Measurements from ENCODE around the gene ANKRD6. TPM values are rescaled to one million over a fixed set of nuclear protein-coding genes. Genes with fewer than 3 reads are reported as not detected.

The ANKRD6 gene
- total and polyA plus RNA-seq, 7 experiments from 2014 or later: 0.71 to 6.6 (median 3.3) TPM

GRCh38 chr6:89494131-89494793 lies 61.3 kb downstream of the ANKRD6 start:
- ATAC-seq (no peak), DNase-seq (no peak)
- POLR2A ChIA-PET: no interaction called here
- Histone ChIP-seq H3K36me3 (ENCODE audit: control insufficient read depth in 2 of 3, insufficient read depth in 3 of 3, low read length in 3 of 3) (no peaks in the 10 kb centered on the region), H3K9me3 (ENCODE audit: control insufficient read depth in 2 of 3, low read length in 3 of 3) (no peaks in the 10 kb centered on the region), H3K4me3 (ENCODE audit: low read length) (no peak overlapping the region), H3K4me1 (ENCODE audit: control insufficient read depth in 2 of 2, insufficient read depth in 2 of 2, low read length in 2 of 2) (no peaks in the 10 kb centered on the region), H3K27ac (ENCODE audit: low read depth, low read length) (no peak overlapping the region), H3K27me3 (ENCODE audit: control insufficient read depth in 2 of 2, insufficient read depth in 2 of 2, low read length in 2 of 2) (no peaks in the 10 kb centered on the region)
- peaks cover 0 to 9% (median 4%) of the 10 kb centered on the region in 5 donors for H3K36me3 Mint-ChIP-seq
- H3K27ac Mint-ChIP-seq: no peak overlapping the region
- peaks cover 0 to 5% (median 0%) of the 10 kb centered on the region in 7 donors for H3K4me1 Mint-ChIP-seq
- CTCF ChIA-PET: no interaction called here
- peaks cover 0 to 22% (median 0%) of the 10 kb centered on the region in 5 donors for H3K27me3 Mint-ChIP-seq
- intact Hi-C loops (cut with micrococcal nuclease): no loop called here
- H3K4me3 Mint-ChIP-seq: no peak overlapping the region
- H3K9me3 Mint-ChIP-seq: no peaks in the 10 kb centered on the region

GRCh38 chr6:89495961-89496535 lies 63.1 kb downstream of the ANKRD6 start:
- POLR2A ChIA-PET: no interaction called here
- Histone ChIP-seq H3K27me3 (ENCODE audit: control insufficient read depth in 2 of 2, insufficient read depth in 2 of 2, low read length in 2 of 2) (no peaks in the 10 kb centered on the region), H3K4me3 (ENCODE audit: low read length) (no peak overlapping the region), H3K4me1 (ENCODE audit: control insufficient read depth in 2 of 2, insufficient read depth in 2 of 2, low read length in 2 of 2) (no peaks in the 10 kb centered on the region), H3K9me3 (ENCODE audit: control insufficient read depth in 2 of 3, low read length in 3 of 3) (no peaks in the 10 kb centered on the region), H3K27ac (ENCODE audit: low read depth, low read length) (no peak overlapping the region), H3K36me3 (ENCODE audit: control insufficient read depth in 2 of 3, insufficient read depth in 3 of 3, low read length in 3 of 3) (no peaks in the 10 kb centered on the region)
- Mint-ChIP-seq H3K27ac (no peak overlapping the region), H3K36me3 (peaks cover 0 to 14% (median 3%) of the 10 kb centered on the region in 5 donors), H3K27me3 (peaks cover 0 to 25% (median 0%) of the 10 kb centered on the region in 5 donors), H3K9me3 (no peaks in the 10 kb centered on the region), H3K4me1 (peaks cover 0 to 5% (median 0%) of the 10 kb centered on the region in 7 donors), H3K4me3 (no peak overlapping the region)
- intact Hi-C loops (cut with micrococcal nuclease): no loop called here
- no peak for DNase-seq
- ATAC-seq: no peak
- CTCF ChIA-PET: no interaction called here

GRCh38 chr6:89500611-89501010 lies 67.7 kb downstream of the ANKRD6 start:
- Histone ChIP-seq H3K4me3 (ENCODE audit: low read length) (no peak overlapping the region), H3K36me3 (ENCODE audit: control insufficient read depth in 2 of 3, insufficient read depth in 3 of 3, low read length in 3 of 3) (no peaks in the 10 kb centered on the region), H3K27ac (ENCODE audit: low read depth, low read length) (no peak overlapping the region), H3K4me1 (ENCODE audit: control insufficient read depth in 2 of 2, insufficient read depth in 2 of 2, low read length in 2 of 2) (no peaks in the 10 kb centered on the region), H3K9me3 (ENCODE audit: control insufficient read depth in 2 of 3, low read length in 3 of 3) (no peaks in the 10 kb centered on the region), H3K27me3 (ENCODE audit: control insufficient read depth in 2 of 2, insufficient read depth in 2 of 2, low read length in 2 of 2) (no peaks in the 10 kb centered on the region)
- H3K4me3 Mint-ChIP-seq: no peak overlapping the region
- DNase-seq (no peak), ATAC-seq (no peak)
- intact Hi-C loops (cut with micrococcal nuclease): no loop called here
- no peak overlapping the region for H3K27ac Mint-ChIP-seq
- H3K4me1 Mint-ChIP-seq: peaks cover 0 to 2% (median 0%) of the 10 kb centered on the region in 7 donors
- peaks cover 0 to 30% (median 0%) of the 10 kb centered on the region in 5 donors for H3K27me3 Mint-ChIP-seq
- H3K9me3 Mint-ChIP-seq: no peaks in the 10 kb centered on the region
- ChIA-PET POLR2A (no interaction called here), CTCF (no interaction called here)
- H3K36me3 Mint-ChIP-seq: peaks cover 0 to 14% (median 3%) of the 10 kb centered on the region in 5 donors

- no peaks in the 10 kb centered on the region for H3K9me3 ChIP-seq (ENCODE audit: control insufficient read depth in 2 of 3, low read length in 3 of 3)
- H3K4me1 Mint-ChIP-seq: no peaks in the 10 kb centered on the region
- H3K27me3 ChIP-seq (ENCODE audit: control insufficient read depth in 2 of 2, insufficient read depth in 2 of 2, low read length in 2 of 2): no peaks in the 10 kb centered on the region
- H3K4me1 ChIP-seq (ENCODE audit: control insufficient read depth in 2 of 2, insufficient read depth in 2 of 2, low read length in 2 of 2): no peaks in the 10 kb centered on the region
- H3K27ac ChIP-seq (ENCODE audit: low read depth, low read length): no peak overlapping the region
- H3K4me3 Mint-ChIP-seq: no peak overlapping the region
- DNase-seq: no peak
- no peak for ATAC-seq
- peaks cover 0 to 14% (median 3%) of the 10 kb centered on the region in 5 donors for H3K36me3 Mint-ChIP-seq
- H3K27ac Mint-ChIP-seq: no peak overlapping the region
- intact Hi-C loops (cut with micrococcal nuclease): no loop called here
- no peaks in the 10 kb centered on the region for H3K36me3 ChIP-seq (ENCODE audit: control insufficient read depth in 2 of 3, insufficient read depth in 3 of 3, low read length in 3 of 3)
- H3K4me3 ChIP-seq (ENCODE audit: low read length): no peak overlapping the region
- ChIA-PET CTCF (no interaction called here), POLR2A (no interaction called here)
- peaks cover 0 to 28% (median 0%) of the 10 kb centered on the region in 5 donors for H3K27me3 Mint-ChIP-seq
- no peaks in the 10 kb centered on the region for H3K9me3 Mint-ChIP-seq
These were observed 68.3 kb downstream of the ANKRD6 start for GRCh38 chr6:89501222-89501621.

- Histone ChIP-seq H3K9me3 (ENCODE audit: control insufficient read depth in 2 of 3, low read length in 3 of 3) (no peaks in the 10 kb centered on the region), H3K27me3 (ENCODE audit: control insufficient read depth in 2 of 2, insufficient read depth in 2 of 2, low read length in 2 of 2) (no peaks in the 10 kb centered on the region), H3K4me1 (ENCODE audit: control insufficient read depth in 2 of 2, insufficient read depth in 2 of 2, low read length in 2 of 2) (no peaks in the 10 kb centered on the region), H3K36me3 (ENCODE audit: control insufficient read depth in 2 of 3, insufficient read depth in 3 of 3, low read length in 3 of 3) (no peaks in the 10 kb centered on the region), H3K27ac (ENCODE audit: low read depth, low read length) (no peak overlapping the region), H3K4me3 (ENCODE audit: low read length) (no peak overlapping the region)
- ATAC-seq (no peak), DNase-seq (no peak)
- Mint-ChIP-seq H3K4me3 (no peak overlapping the region), H3K27ac (no peak overlapping the region), H3K4me1 (no peaks in the 10 kb centered on the region), H3K9me3 (no peaks in the 10 kb centered on the region), H3K27me3 (peaks cover 0 to 25% (median 0%) of the 10 kb centered on the region in 5 donors), H3K36me3 (peaks cover 0 to 14% (median 3%) of the 10 kb centered on the region in 5 donors)
- CTCF ChIA-PET: no interaction called here
- POLR2A ChIA-PET: no interaction called here
- intact Hi-C loops (cut with micrococcal nuclease): no loop called here
These were observed 68.8 kb downstream of the ANKRD6 start for GRCh38 chr6:89501753-89502152.

GRCh38 chr6:89503641-89504040 lies 70.7 kb downstream of the ANKRD6 start:
- peaks cover 0 to 13% (median 0%) of the 10 kb centered on the region in 5 donors for H3K27me3 Mint-ChIP-seq
- H3K9me3 Mint-ChIP-seq: no peaks in the 10 kb centered on the region
- Histone ChIP-seq H3K36me3 (ENCODE audit: control insufficient read depth in 2 of 3, insufficient read depth in 3 of 3, low read length in 3 of 3) (no peaks in the 10 kb centered on the region), H3K4me3 (ENCODE audit: low read length) (no peak overlapping the region), H3K27ac (ENCODE audit: low read depth, low read length) (no peak overlapping the region), H3K4me1 (ENCODE audit: control insufficient read depth in 2 of 2, insufficient read depth in 2 of 2, low read length in 2 of 2) (no peaks in the 10 kb centered on the region), H3K9me3 (ENCODE audit: control insufficient read depth in 2 of 3, low read length in 3 of 3) (no peaks in the 10 kb centered on the region), H3K27me3 (ENCODE audit: control insufficient read depth in 2 of 2, insufficient read depth in 2 of 2, low read length in 2 of 2) (no peaks in the 10 kb centered on the region)
- ATAC-seq: no peak
- H3K36me3 Mint-ChIP-seq: peaks cover 0 to 12% (median 3%) of the 10 kb centered on the region in 5 donors
- ChIA-PET CTCF (no interaction called here), POLR2A (no interaction called here)
- H3K4me1 Mint-ChIP-seq: peaks cover 0 to 2% (median 0%) of the 10 kb centered on the region in 7 donors
- intact Hi-C loops (cut with micrococcal nuclease): no loop called here
- no peak overlapping the region for H3K27ac Mint-ChIP-seq
- DNase-seq: no peak
- H3K4me3 Mint-ChIP-seq: no peak overlapping the region

- Histone ChIP-seq H3K27ac (ENCODE audit: low read depth, low read length) (no peak overlapping the region), H3K36me3 (ENCODE audit: control insufficient read depth in 2 of 3, insufficient read depth in 3 of 3, low read length in 3 of 3) (no peaks in the 10 kb centered on the region), H3K4me1 (ENCODE audit: control insufficient read depth in 2 of 2, insufficient read depth in 2 of 2, low read length in 2 of 2) (no peaks in the 10 kb centered on the region), H3K4me3 (ENCODE audit: low read length) (no peak overlapping the region), H3K27me3 (ENCODE audit: control insufficient read depth in 2 of 2, insufficient read depth in 2 of 2, low read length in 2 of 2) (no peaks in the 10 kb centered on the region), H3K9me3 (ENCODE audit: control insufficient read depth in 2 of 3, low read length in 3 of 3) (no peaks in the 10 kb centered on the region)
- Mint-ChIP-seq H3K27ac (no peak overlapping the region), H3K4me3 (no peak overlapping the region), H3K36me3 (no peaks in the 10 kb centered on the region), H3K27me3 (peaks cover 0 to 5% (median 0%) of the 10 kb centered on the region in 5 donors), H3K4me1 (peaks cover 0 to 4% (median 0%) of the 10 kb centered on the region in 7 donors), H3K9me3 (no peaks in the 10 kb centered on the region)
- ATAC-seq (no peak), DNase-seq (no peak)
- POLR2A ChIA-PET: no interaction called here
- CTCF ChIA-PET: no interaction called here
- intact Hi-C loops (cut with micrococcal nuclease): no loop called here
These were observed 72.9 kb downstream of the ANKRD6 start for GRCh38 chr6:89505847-89506246.

All from naive thymus-derived CD4-positive, alpha-beta T cell (primary cell).